ENCODE data around the gene PFN1. TPM values are rescaled to one million over a fixed set of nuclear protein-coding genes. Genes with fewer than 3 reads are reported as not detected.

Gene PFN1
- total and polyA plus RNA-seq, 10 of the 15 experiments (the other 5 are each of a cell fraction or from before 2014, with no cell fraction given): 154 to 3,892 (median 1,918) TPM

DNA sequence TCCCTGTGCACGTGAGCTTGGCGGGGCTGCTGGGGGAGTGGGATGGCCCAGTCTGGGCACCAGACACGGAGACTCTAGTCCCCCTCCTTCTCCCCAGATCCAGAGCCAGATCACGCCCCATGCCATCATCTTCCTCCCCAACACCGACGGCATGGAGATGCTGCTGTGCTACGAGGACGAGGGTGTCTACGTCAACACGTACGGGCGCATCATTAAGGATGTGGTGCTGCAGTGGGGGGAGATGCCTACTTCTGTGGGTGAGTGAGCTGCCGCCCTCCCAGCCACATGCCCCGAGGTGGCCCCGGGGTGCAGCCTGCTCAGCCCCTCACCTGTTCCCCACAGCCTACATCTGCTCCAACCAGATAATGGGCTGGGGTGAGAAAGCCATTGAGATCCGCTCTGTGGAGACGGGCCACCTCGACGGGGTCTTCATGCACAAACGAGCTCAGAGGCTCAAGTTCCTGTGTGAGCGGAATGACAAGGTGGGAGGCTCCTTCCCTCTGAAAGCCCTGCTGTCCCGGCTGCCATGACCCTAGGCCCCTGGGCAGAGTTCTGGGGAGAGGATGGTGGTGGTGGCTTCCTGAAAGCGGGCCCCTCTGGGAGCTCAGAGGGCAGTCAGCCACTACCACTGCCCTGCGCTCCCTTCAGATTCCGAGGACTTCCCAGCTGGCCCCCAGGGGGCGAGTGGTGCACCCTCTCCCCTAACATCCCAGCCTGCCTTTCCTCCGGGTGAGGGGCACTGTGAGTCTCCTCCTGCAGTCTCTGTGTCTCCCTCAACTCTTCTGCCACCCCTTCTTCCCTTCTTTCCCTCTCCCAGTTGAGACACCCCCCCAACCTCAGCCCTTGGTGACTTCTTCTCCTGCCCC is 51.8 kb downstream of the PFN1 start (continued):
- no peak for TF ChIP-seq SMAD1 (IDR thresholded peaks at IDR 0.05; ENCODE audit: low read depth, partially characterized antibody)
- TF ChIP-seq TCF12 (IDR thresholded peaks at IDR 0.05; ENCODE audit: low read depth, low read length): no peak
- TF ChIP-seq, protein P1, sequence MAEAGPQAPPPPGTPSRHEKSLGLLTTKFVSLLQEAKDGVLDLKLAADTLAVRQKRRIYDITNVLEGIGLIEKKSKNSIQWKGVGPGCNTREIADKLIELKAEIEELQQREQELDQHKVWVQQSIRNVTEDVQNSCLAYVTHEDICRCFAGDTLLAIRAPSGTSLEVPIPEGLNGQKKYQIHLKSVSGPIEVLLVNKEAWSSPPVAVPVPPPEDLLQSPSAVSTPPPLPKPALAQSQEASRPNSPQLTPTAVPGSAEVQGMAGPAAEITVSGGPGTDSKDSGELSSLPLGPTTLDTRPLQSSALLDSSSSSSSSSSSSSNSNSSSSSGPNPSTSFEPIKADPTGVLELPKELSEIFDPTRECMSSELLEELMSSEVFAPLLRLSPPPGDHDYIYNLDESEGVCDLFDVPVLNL (IDR thresholded peaks at IDR 0.05; ENCODE audit: low read depth, low read length): no peak
- no peak for TF ChIP-seq ZNF207 (IDR thresholded peaks at IDR 0.05; ENCODE audit: borderline replicate concordance)
- TF ChIP-seq SMC3 (IDR thresholded peaks at IDR 0.05; ENCODE audit: borderline replicate concordance, low read length): no peak
- no peak for TF ChIP-seq SUPT20H (IDR thresholded peaks at IDR 0.05; ENCODE audit: borderline replicate concordance, control insufficient read depth, low read depth, low read length)
- TF ChIP-seq ZNF622 (IDR thresholded peaks at IDR 0.05): no peak
- TF ChIP-seq, protein P2, sequence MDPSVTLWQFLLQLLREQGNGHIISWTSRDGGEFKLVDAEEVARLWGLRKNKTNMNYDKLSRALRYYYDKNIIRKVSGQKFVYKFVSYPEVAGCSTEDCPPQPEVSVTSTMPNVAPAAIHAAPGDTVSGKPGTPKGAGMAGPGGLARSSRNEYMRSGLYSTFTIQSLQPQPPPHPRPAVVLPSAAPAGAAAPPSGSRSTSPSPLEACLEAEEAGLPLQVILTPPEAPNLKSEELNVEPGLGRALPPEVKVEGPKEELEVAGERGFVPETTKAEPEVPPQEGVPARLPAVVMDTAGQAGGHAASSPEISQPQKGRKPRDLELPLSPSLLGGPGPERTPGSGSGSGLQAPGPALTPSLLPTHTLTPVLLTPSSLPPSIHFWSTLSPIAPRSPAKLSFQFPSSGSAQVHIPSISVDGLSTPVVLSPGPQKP (IDR thresholded peaks at IDR 0.05; ENCODE audit: low read depth, low read length): no peak
- TF ChIP-seq MTA3 (IDR thresholded peaks at IDR 0.05; ENCODE audit: borderline replicate concordance, low read length): no peak
- no peak for TF ChIP-seq BMI1 (IDR thresholded peaks at IDR 0.05; ENCODE audit: borderline replicate concordance)
- TF ChIP-seq PML (IDR thresholded peaks at IDR 0.05; ENCODE audit: low read length): no peak

All from GM12878 (cell line).